Muscle of arm (tissue), 12 donors: ENCODE results near the gene TMEM45B. TPM values are rescaled to one million over a fixed set of nuclear protein-coding genes. Genes with fewer than 3 reads are reported as not detected.
"Not testable (repeated sequence)": the region's sequence is repeated elsewhere in the genome, so short reads cannot be mapped to it uniquely, and the experiment has no call there.

ENCODE experiments used
- DNase-seq: peaks from one replicate; pipeline ENCODE4 v3.0.0-alpha.2; 2013
- polyA plus RNA-seq, 12 donors: library from polyadenylated mRNA; unstranded; fragments of 120-200 nt; gene quantifications; one replicate each; pipeline ENCODE4 v1.2.1, GENCODE V29; 2013; ENCODE audit not compliant: insufficient read length in 12 of 12

The TMEM45B gene
- polyA plus RNA-seq, 12 donors = 0.19 to 15.9 (median 0.41) TPM; not detected in 1

DNA sequence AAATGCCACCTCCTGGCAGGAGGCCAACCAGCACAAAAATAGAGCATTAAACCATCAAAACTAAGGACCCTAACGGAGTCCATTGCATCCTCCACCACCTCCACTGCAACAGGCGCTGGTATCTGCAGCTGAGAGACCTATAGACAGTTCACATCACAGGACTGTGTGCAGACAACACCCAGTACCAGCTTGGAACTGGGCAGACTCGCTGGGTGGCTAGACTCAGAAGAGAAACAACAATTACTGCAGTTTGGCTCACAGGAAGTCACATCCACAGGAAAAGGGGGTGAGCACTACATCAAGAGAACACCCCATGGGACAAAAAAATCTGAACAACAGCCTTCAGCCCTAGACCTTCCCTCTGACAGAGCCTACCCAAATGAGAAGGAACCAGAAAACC is 11.6 kb upstream of the TMEM45B start:
- no peak for DNase-seq

DNA sequence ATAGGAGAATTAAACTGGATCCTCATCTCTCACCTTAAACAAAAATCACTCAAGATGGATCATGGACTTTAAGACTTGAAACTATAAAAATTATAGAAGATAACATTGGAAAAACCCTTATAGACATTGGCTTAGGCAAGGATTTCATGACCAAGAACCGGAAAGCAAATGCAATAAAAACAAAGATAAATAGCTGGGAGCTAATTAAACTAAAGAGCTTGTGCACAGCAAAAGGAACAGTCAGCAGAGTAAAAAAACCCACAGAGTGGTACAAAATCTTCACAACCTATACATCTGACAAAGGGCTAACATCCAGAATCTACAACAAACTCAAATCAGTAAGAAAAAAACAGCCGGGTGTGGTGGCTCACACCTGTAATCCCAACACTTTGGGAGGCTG is 7.4 kb upstream of the TMEM45B start:
- DNase-seq = not testable (repeated sequence)

GRCh38 chr11:129813231-129813791 is 2.3 kb upstream of the TMEM45B start:
- DNase-seq = no peak

- DNase-seq = no peak
Measured at GRCh38 chr11:129814244-129815014, 1.2 kb upstream of the TMEM45B start.

DNA sequence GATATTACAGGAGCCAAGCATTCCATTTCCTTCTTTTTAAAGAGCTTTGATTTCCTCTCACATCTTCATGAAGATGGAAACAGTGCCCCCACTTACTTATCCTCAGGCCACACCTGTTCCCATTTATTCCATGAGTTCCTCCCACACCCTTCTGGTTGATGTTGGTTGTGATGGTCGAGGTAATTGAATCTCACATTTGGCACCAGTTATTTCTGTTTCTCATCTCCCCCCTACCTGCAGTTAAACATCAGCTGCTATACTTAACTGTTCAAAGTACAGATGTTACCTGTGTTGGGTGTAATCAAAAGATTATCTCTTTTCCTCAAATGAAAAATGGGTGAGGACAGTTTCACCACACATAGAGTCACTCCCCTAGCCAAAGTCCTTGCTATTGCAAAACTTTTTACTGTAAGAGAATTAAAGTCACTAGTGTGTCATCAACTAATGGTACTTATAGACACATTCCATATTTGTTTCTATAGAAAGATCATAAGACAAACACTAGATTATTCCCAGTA is 1.9 kb downstream of the TMEM45B start:
- DNase-seq = no peak

DNA sequence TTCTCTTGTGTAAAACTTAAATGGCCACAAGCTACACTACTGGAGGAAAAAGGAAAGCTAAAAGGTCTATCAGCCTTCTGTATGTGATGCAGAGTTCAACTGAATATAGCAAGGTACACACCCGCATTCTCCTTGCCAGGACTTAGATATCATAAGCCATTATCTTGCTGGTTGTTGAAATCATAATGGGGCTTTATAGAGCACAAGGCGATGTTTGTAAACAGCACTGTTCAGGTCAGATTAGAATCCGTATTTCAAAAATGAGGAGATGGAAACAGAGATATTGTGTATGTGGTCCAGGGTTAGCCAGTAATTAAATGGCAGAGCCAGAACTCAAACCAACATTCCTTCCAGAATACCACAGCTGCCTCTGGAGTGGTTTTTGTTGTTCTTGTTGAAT is 2.6 kb downstream of the TMEM45B start:
- DNase-seq = not testable (repeated sequence)

- DNase-seq = no peak
Measured at GRCh38 chr11:129819237-129819636, 3.6 kb downstream of the TMEM45B start.

GRCh38 chr11:129820228-129820627 is 4.6 kb downstream of the TMEM45B start:
- not testable (repeated sequence) for DNase-seq

DNA sequence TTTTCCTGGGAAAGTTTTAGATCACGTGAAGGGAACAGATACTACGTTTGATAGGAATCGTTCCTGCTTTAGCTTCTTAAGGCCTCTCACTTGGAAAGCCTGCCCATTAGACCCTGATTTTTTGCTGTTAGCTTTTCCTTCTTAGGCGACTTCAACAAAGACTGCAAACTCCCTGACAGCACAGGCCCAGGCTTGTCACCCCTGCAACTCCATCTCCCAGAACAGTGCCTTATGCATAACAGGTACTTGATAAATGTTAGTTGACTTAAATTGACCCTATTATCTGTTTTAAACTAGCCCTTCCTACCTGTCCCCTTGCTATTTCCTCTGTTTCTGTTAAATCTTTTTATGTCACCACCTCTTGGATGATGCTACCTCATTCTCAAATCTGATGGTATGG is 7.6 kb downstream of the TMEM45B start:
- DNase-seq = not testable (repeated sequence)

GRCh38 chr11:129823799-129824198 is 8.2 kb downstream of the TMEM45B start:
- DNase-seq = not testable (repeated sequence)

- DNase-seq = no peak
Measured at GRCh38 chr11:129825380-129825779, 9.7 kb downstream of the TMEM45B start.

DNA sequence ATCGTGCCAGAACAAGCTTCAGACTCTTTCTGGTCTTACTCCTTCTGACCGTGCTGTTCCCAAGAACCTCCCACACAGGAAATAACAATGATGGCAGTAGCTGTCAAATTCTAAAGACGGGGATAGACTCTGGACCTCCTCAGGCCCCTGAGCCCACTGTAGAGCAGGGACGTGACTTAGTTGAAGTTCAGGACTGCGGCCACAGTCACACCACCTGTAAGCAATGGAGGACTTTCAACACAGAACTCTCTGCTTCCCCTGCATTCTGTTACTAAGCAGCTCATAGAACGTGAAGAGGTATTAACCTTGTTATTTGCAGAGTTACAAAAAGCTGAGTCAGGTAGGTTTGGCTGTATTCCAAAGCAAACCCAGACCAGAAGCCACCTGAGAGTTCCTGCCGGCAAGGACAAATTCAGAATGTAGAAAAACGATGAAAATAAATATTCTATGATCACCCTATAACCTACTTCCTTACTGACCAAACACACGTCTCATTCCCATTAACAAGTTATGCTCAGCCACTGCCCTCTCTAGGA is 12.7 kb downstream of the TMEM45B start:
- no peak for DNase-seq

GRCh38 chr11:129829497-129829896 is 13.8 kb downstream of the TMEM45B start:
- not testable (repeated sequence) for DNase-seq

DNA sequence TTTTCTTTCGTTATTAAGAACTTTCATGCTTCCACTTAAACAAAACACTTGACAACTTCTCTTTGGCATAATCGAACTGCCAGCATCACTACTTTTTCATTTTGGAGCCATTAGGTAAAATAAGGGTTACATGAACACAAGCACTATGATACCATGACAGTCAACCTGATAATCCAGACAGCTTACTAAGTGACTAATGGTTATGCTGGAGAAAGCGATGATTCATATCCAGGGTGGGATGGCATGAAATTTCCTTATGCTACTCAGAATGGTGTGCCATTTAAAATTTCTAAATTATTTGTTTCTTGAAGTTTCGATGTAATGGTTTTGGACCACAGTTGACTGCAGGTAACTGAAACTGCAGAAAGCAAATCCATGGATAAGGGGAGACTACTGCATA is 15.6 kb downstream of the TMEM45B start:
- DNase-seq = not testable (repeated sequence)

DNA sequence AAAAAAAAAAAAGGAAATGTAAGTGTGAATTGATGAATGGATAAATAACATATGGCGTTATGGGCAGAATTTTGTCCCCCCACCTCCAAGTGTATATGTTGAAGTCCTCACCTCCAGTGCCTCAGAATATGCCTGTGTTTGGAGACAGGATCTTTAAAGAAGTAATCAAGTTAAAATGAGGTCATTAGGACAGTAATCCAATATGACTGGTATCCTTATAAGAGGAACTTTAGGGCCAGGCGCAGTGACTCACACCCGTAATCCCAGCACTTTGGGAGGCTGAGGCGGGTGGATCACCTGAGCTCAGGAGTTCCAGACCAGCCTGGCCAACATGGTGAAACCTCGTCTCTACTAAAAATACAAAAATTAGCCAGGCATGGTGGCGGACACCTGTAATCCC is 17.6 kb downstream of the TMEM45B start:
- DNase-seq = not testable (repeated sequence)

DNA sequence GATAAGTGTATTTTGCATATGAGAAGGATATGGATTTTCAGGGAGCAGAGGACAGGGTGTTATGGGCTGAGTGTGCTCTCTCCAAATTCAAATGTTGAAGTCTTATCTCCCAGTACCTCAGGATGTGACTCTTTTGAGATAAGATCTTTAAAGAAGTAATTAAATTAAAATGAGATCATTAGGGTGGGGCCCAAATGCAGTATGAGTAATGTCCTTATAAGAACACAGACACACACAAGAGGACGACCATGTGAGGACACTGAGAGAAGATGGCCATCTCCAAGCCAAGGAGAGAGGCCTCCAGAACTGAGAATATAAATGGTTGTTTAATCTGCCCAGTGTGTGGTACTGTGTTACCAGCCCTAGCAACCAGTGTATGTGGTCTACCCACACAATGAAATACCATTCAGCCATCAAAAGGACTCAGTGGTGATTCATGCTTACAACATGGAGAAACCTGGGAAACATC is 20.8 kb downstream of the TMEM45B start:
- not testable (repeated sequence) for DNase-seq

DNA sequence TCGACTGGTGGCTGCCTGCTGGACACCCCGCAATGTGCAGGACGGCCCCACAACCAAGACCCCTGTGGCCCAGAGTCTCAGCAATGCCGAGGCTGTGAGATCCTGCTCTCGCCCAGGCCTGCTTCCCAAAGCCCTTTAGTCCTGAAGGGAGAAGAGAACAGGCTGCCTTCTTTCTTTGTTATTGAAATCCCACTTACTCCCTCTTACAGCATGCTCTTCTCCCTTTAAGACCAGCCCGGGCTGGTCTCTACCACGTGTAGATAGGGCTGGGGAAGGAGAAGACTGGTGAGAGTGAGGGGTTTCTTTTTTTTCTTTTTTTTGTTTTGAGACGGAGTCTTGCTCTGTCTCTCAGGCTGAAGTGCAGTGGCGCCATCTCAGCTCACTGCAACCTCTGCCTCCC is 21.3 kb downstream of the TMEM45B start:
- no peak for DNase-seq

DNA sequence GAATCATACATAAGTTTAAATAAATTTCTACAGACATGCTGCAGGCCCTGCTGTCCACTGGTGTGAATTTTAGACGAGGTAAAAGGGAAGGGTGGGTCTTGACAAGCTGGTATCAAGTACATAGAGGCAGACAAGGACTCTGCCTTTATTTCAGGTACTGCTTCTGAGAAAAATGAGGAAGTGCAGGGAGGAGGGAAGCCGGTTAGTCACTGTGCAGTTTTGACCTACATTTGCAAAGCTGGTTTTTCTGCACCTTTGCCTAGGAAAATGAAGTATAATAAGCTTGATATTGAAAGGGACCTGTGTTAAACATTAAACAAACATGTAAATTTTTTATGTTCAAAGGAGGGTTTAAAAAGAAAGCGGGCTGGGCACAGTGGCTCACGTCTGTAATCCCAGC is 24.6 kb downstream of the TMEM45B start:
- DNase-seq = no peak

GRCh38 chr11:129842138-129842537 is 26.5 kb downstream of the TMEM45B start:
- no peak for DNase-seq

GRCh38 chr11:129846508-129847335 is 31.1 kb downstream of the TMEM45B start:
- DNase-seq = no peak

DNA sequence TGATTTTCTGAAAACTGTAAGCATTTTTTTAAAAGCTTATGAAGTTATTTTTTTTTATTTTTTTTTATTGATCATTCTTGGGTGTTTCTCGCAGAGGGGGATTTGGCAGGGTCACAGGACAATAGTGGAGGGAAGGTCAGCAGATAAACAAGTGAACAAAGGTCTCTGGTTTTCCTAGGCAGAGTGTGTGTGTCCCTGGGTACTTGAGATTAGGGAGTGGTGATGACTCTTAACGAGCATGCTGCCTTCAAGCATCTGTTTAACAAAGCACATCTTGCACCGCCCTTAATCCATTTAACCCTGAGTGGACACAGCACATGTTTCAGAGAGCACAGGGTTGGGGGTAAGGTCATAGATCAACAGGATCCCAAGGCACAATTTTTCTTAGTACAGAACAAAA is 31.7 kb downstream of the TMEM45B start:
- DNase-seq = not testable (repeated sequence)
